ENCODE data around the gene ADK. TPM values are rescaled to one million over a fixed set of nuclear protein-coding genes. Genes with fewer than 3 reads are reported as not detected.

Gene ADK
- total and polyA plus RNA-seq, 2 of the 4 experiments (the other 2 are of a cell fraction) = 30.6 to 40.9 TPM

DNA sequence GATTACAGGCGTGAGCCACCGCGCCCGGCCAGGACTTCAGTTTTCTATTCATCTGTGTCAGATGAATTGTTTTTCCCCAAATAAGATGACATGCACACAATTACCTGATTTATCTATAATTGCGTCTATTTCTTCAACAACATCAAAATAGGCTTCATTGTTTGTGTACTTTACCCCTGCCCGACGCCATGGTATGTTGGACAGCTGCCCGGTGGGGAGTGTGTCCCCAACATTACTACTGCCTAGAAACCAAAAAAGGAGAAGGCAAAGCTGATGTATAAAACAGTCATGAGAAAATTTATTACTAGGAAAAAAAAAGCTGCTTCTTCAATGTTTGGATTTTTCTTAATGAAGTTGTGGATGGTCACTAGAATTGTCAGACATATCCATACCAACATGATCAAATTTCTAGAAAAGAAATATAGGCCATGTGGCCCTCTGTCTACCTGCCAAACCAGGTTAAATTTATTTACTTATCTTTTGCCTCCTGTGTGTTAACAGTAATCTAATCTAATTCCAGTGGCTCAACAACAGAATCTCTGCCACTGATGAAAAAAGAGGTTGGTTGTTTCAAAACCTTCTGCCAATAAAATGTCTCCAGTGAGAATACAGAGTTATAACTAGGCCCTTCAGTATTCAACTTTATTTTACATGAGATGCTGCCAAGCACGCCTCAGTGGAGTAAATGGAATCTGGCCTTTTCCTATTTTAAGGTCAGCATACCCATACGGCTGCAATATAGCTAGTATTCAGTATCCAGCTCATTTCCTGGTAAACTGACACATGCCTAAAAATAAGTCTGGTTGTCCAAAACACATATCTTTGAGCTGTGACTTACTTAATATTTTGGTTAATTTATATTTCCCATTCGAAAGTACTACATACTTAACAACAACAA lies 16.8 kb upstream of the ADK start:
- in situ Hi-C loops (cut with MboI; ENCODE audit: low sequenced_read_pairs) = no loop called here
- Histone ChIP-seq H2BK20ac (ENCODE audit: low read depth, low read length) (no peak overlapping the region), H3K4ac (ENCODE audit: low read depth, low read length) (no peak overlapping the region), H3K79me1 (ENCODE audit: low read depth in 1 of 2, low read length in 2 of 2) (peaks cover 6 to 12% of the 10 kb centered on the region in 2 experiments; a peak in 3 of 4 replicates), H3K9me3 (ENCODE audit: control insufficient read depth, insufficient read depth, low read length) (no peaks in the 10 kb centered on the region), H3K9me1 (ENCODE audit: insufficient read depth, low read length) (no peaks in the 10 kb centered on the region), H2AK5ac (ENCODE audit: low read depth, low read length) (no peak overlapping the region), H2BK15ac (ENCODE audit: low read depth, low read length) (no peak overlapping the region), H4K20me1 (ENCODE audit: insufficient read depth, low read length) (no peaks in the 10 kb centered on the region), H2BK5ac (ENCODE audit: low read depth, low read length, poor library complexity, severe bottlenecking) (no peak overlapping the region), H3K4me3 (ENCODE audit: insufficient read depth, low read depth, low read length) (no peak overlapping the region), H3K36me3 (ENCODE audit: control insufficient read depth, insufficient read depth, low read length) (peaks cover 32% of the 10 kb centered on the region), H3K4me1 (ENCODE audit: control insufficient read depth, insufficient read depth, low read length) (no peaks in the 10 kb centered on the region), H4K5ac (ENCODE audit: low read depth, low read length) (no peak overlapping the region), H3K9ac (ENCODE audit: low read depth, low read length) (no peak overlapping the region), H3K56ac (ENCODE audit: extremely low read depth, insufficient read depth, low read length) (no peak overlapping the region), H2AFZ (replicated peaks; ENCODE audit: low read length, poor library complexity) (no peak overlapping the region), H4K91ac (ENCODE audit: insufficient read depth, low read depth, low read length) (no peak overlapping the region), H3K27me3 (ENCODE audit: control insufficient read depth, insufficient read depth, low read length) (no peaks in the 10 kb centered on the region), H3K27ac (ENCODE audit: insufficient read depth, low read length) (no peak overlapping the region), H3K14ac (replicated peaks; ENCODE audit: low read depth, low read length) (no peak overlapping the region), H2AK9ac (replicated peaks; ENCODE audit: low read depth, low read length, poor library complexity) (no peak overlapping the region), H3K23ac (ENCODE audit: low read depth, low read length) (no peak overlapping the region), H2BK120ac (ENCODE audit: low read depth, low read length) (no peak overlapping the region), H4K8ac (ENCODE audit: low read depth in 2 of 2, low read length in 2 of 2) (no peak overlapping the region), H3K18ac (ENCODE audit: low read depth, low read length) (no peak overlapping the region), H3K4me2 (ENCODE audit: low read depth, low read length) (no peak overlapping the region)
- ChIA-PET POLR2A (ENCODE audit: unreplicated experiment) (interaction anchor here (0.7 kb wide), 1 partner anchor 82 kb away, joined by 5 read pairs; no protein-coding TSS in a partner anchor), CTCF (interaction anchor here (0.7 kb wide), 1 partner anchor 100 kb away, joined by 3 read pairs; no protein-coding TSS in a partner anchor)
- no TSS peak for BruUV-seq (replicated peaks)
- no peak for ATAC-seq (ENCODE audit: low read depth)
- no peak for DNase-seq
- intact Hi-C loops (cut with micrococcal nuclease) = no loop called here
- WGBS, 2 experiments (ENCODE audit: extremely low coverage in 2 of 2, insufficient read length in 1 of 2) = no CpG with 5 or more reads among the region's 11 CpGs
- dilution Hi-C loops (cut with HindIII; ENCODE audit: low sequenced_read_pairs, unreplicated experiment) = no loop called here
- TF ChIP-seq CHD1 (IDR thresholded peaks at IDR 0.05; ENCODE audit: low read depth, low read length) (no peak), FOS (IDR thresholded peaks at IDR 0.05; ENCODE audit: low read depth, low read length) (no peak), BHLHE40 (IDR thresholded peaks at IDR 0.05; ENCODE audit: low read depth, low read length) (no peak), SMC3 (IDR thresholded peaks at IDR 0.05; ENCODE audit: low read depth, low read length) (no peak), MAFK (IDR thresholded peaks at IDR 0.05; ENCODE audit: low read depth, low read length) (no peak), POLR2A (IDR thresholded peaks at IDR 0.05; ENCODE audit: low read depth, low read length) (no peak), NFE2L2 (IDR thresholded peaks at IDR 0.05; ENCODE audit: low read depth, low read length) (no peak), RCOR1 (IDR thresholded peaks at IDR 0.05; ENCODE audit: insufficient replicate concordance, low read length) (no peak), RAD21 (IDR thresholded peaks at IDR 0.05; ENCODE audit: low read length) (no peak), MAZ (IDR thresholded peaks at IDR 0.05; ENCODE audit: borderline replicate concordance, low read depth, low read length) (no peak), RFX5 (IDR thresholded peaks at IDR 0.05; ENCODE audit: low read depth, low read length) (no peak), CEBPB (IDR thresholded peaks at IDR 0.05; ENCODE audit: low read depth, low read length) (no peak)
- TF ChIP-seq, protein P1, sequence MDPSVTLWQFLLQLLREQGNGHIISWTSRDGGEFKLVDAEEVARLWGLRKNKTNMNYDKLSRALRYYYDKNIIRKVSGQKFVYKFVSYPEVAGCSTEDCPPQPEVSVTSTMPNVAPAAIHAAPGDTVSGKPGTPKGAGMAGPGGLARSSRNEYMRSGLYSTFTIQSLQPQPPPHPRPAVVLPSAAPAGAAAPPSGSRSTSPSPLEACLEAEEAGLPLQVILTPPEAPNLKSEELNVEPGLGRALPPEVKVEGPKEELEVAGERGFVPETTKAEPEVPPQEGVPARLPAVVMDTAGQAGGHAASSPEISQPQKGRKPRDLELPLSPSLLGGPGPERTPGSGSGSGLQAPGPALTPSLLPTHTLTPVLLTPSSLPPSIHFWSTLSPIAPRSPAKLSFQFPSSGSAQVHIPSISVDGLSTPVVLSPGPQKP (IDR thresholded peaks at IDR 0.05; ENCODE audit: borderline replicate concordance, low read depth, low read length) = no peak
- TF ChIP-seq, protein P2, sequence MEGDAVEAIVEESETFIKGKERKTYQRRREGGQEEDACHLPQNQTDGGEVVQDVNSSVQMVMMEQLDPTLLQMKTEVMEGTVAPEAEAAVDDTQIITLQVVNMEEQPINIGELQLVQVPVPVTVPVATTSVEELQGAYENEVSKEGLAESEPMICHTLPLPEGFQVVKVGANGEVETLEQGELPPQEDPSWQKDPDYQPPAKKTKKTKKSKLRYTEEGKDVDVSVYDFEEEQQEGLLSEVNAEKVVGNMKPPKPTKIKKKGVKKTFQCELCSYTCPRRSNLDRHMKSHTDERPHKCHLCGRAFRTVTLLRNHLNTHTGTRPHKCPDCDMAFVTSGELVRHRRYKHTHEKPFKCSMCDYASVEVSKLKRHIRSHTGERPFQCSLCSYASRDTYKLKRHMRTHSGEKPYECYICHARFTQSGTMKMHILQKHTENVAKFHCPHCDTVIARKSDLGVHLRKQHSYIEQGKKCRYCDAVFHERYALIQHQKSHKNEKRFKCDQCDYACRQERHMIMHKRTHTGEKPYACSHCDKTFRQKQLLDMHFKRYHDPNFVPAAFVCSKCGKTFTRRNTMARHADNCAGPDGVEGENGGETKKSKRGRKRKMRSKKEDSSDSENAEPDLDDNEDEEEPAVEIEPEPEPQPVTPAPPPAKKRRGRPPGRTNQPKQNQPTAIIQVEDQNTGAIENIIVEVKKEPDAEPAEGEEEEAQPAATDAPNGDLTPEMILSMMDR (conservative IDR thresholded peaks at IDR 0.05; ENCODE audit: low read depth, low read length) = no peak
- TF ChIP-seq, protein P3, sequence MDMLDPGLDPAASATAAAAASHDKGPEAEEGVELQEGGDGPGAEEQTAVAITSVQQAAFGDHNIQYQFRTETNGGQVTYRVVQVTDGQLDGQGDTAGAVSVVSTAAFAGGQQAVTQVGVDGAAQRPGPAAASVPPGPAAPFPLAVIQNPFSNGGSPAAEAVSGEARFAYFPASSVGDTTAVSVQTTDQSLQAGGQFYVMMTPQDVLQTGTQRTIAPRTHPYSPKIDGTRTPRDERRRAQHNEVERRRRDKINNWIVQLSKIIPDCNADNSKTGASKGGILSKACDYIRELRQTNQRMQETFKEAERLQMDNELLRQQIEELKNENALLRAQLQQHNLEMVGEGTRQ (IDR thresholded peaks at IDR 0.05; ENCODE audit: low read depth, low read length) = no peak

All from IMR-90 (cell line).